HL-60 (cell line): Measurements from ENCODE around the gene SPATA1.

ENCODE experiments used
- GABPA ChIP-seq: IDR thresholded peaks from 2 replicates; pipeline ENCODE4 v1.6.1; 2012; ENCODE audit warnings: low read depth
- POLR2AphosphoS5 ChIP-seq: IDR thresholded peaks from 2 replicates; pipeline ENCODE4 v1.6.1; 2012; ENCODE audit warnings: low read depth
- TF ChIP-seq, protein P1 (sequence below): IDR thresholded peaks from one replicate; pipeline ENCODE4 v1.5.1; 2011; ENCODE audit warnings: low read length, control low read depth, inconsistent platforms; ENCODE audit not compliant: insufficient read depth
- TF ChIP-seq, protein P2 (sequence below): IDR thresholded peaks from 2 replicates; pipeline ENCODE4 v1.6.1; 2012; ENCODE audit warnings: low read depth; ENCODE audit not compliant: insufficient replicate concordance

DNA sequence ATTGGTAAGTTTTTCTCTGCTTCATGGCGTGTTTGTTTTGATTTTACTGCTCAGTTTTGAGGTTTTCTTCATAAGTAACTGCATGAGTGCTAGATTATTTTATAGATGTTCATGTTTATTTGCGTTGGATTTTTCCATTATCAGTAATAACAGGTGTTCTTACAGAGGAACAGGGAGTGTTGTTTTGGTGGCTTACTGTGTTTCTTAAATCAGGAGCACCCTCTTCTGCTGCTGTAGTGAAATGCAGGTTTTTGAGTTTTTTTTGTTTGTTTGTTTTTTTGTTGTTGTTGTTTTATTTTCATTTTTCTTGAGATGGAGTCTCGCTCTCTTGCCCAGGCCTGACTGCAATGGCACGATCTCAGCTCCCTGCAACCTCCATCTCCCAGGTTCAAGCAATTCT lies 35.5 kb downstream of the SPATA1 start:
- TF ChIP-seq, protein P1, sequence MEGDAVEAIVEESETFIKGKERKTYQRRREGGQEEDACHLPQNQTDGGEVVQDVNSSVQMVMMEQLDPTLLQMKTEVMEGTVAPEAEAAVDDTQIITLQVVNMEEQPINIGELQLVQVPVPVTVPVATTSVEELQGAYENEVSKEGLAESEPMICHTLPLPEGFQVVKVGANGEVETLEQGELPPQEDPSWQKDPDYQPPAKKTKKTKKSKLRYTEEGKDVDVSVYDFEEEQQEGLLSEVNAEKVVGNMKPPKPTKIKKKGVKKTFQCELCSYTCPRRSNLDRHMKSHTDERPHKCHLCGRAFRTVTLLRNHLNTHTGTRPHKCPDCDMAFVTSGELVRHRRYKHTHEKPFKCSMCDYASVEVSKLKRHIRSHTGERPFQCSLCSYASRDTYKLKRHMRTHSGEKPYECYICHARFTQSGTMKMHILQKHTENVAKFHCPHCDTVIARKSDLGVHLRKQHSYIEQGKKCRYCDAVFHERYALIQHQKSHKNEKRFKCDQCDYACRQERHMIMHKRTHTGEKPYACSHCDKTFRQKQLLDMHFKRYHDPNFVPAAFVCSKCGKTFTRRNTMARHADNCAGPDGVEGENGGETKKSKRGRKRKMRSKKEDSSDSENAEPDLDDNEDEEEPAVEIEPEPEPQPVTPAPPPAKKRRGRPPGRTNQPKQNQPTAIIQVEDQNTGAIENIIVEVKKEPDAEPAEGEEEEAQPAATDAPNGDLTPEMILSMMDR: no peak
- TF ChIP-seq POLR2AphosphoS5 (no peak), GABPA (no peak)
- TF ChIP-seq, protein P2, sequence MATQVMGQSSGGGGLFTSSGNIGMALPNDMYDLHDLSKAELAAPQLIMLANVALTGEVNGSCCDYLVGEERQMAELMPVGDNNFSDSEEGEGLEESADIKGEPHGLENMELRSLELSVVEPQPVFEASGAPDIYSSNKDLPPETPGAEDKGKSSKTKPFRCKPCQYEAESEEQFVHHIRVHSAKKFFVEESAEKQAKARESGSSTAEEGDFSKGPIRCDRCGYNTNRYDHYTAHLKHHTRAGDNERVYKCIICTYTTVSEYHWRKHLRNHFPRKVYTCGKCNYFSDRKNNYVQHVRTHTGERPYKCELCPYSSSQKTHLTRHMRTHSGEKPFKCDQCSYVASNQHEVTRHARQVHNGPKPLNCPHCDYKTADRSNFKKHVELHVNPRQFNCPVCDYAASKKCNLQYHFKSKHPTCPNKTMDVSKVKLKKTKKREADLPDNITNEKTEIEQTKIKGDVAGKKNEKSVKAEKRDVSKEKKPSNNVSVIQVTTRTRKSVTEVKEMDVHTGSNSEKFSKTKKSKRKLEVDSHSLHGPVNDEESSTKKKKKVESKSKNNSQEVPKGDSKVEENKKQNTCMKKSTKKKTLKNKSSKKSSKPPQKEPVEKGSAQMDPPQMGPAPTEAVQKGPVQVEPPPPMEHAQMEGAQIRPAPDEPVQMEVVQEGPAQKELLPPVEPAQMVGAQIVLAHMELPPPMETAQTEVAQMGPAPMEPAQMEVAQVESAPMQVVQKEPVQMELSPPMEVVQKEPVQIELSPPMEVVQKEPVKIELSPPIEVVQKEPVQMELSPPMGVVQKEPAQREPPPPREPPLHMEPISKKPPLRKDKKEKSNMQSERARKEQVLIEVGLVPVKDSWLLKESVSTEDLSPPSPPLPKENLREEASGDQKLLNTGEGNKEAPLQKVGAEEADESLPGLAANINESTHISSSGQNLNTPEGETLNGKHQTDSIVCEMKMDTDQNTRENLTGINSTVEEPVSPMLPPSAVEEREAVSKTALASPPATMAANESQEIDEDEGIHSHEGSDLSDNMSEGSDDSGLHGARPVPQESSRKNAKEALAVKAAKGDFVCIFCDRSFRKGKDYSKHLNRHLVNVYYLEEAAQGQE: no peak
